Ectodermal cell (in vitro differentiated cells): ENCODE data around the gene EXD3.

Experiments
- H3K27ac ChIP-seq: 2 replicates; pipeline ENCODE4 v1.7.0; 2013; ENCODE audit warnings: mild to moderate bottlenecking, low read depth, low read length; ENCODE audit not compliant: insufficient read depth, poor library complexity, severe bottlenecking
- H3K27me3 ChIP-seq: 2 replicates; pipeline ENCODE4 v1.7.0; 2013; ENCODE audit warnings: mild to moderate bottlenecking, low read length; ENCODE audit not compliant: insufficient read depth, control insufficient read depth, poor library complexity, severe bottlenecking
- H3K36me3 ChIP-seq: one replicate; pipeline ENCODE4 v1.7.0; 2013; ENCODE audit warnings: low read length; ENCODE audit not compliant: control insufficient read depth, insufficient read depth
- H3K4me1 ChIP-seq: one replicate; pipeline ENCODE4 v1.7.0; 2013; ENCODE audit warnings: low read length; ENCODE audit not compliant: control insufficient read depth, insufficient read depth
- H3K4me3 ChIP-seq: 2 replicates; pipeline ENCODE4 v1.7.0; 2013; ENCODE audit warnings: low read depth, low read length, control low read depth; ENCODE audit not compliant: insufficient read depth
- H3K9me3 ChIP-seq: 2 replicates; pipeline ENCODE4 v1.7.0; 2013; ENCODE audit warnings: mild to moderate bottlenecking, low read length, moderate library complexity; ENCODE audit not compliant: control insufficient read depth
- WGBS, 2 experiments: methylation state at CpG; one replicate each; pipeline ENCODE4 v1.1.7; 2013; ENCODE audit warnings: missing lambda C conversion rate in 2 of 2; 5-methylcytosine and 5-hydroxymethylcytosine counted together

EXD3 gene

GRCh38 chr9:137320555-137321384, 102.2 kb downstream of the EXD3 start:
- peaks cover 5% of the 10 kb centered on the region for H3K27me3 ChIP-seq
- no peak overlapping the region for H3K4me3 ChIP-seq
- H3K9me3 ChIP-seq = no peaks in the 10 kb centered on the region
- no peak overlapping the region for H3K27ac ChIP-seq
- H3K4me1 ChIP-seq = peaks cover 15% of the 10 kb centered on the region
- H3K36me3 ChIP-seq = no peaks in the 10 kb centered on the region
- 47 to 48% methylated on average over 24 of the region's 24 CpGs for WGBS, 2 experiments

GRCh38 chr9:137319739-137320551, 103.0 kb downstream of the EXD3 start:
- Histone ChIP-seq H3K9me3 (no peaks in the 10 kb centered on the region), H3K27ac (no peak overlapping the region), H3K4me3 (no peak overlapping the region), H3K4me1 (peaks cover 23% of the 10 kb centered on the region), H3K36me3 (no peaks in the 10 kb centered on the region), H3K27me3 (peaks cover 5% of the 10 kb centered on the region)
- WGBS, 2 experiments = 93% methylated on average over 22 of the region's 22 CpGs

GRCh38 chr9:137319011-137319738, 103.8 kb downstream of the EXD3 start:
- Histone ChIP-seq H3K27ac (no peak overlapping the region), H3K36me3 (no peaks in the 10 kb centered on the region), H3K4me3 (no peak overlapping the region), H3K9me3 (no peaks in the 10 kb centered on the region), H3K4me1 (peaks cover 30% of the 10 kb centered on the region), H3K27me3 (peaks cover 5% of the 10 kb centered on the region)
- 73 to 76% methylated on average over 26 of the region's 26 CpGs for WGBS, 2 experiments

- H3K27me3 ChIP-seq = peaks cover 5% of the 10 kb centered on the region
- H3K4me1 ChIP-seq = peaks cover 36% of the 10 kb centered on the region
- 91% methylated on average over 18 of the region's 18 CpGs for WGBS, 2 experiments
- H3K9me3 ChIP-seq = no peaks in the 10 kb centered on the region
- H3K27ac ChIP-seq = no peak overlapping the region
- H3K4me3 ChIP-seq = no peak overlapping the region
- H3K36me3 ChIP-seq = no peaks in the 10 kb centered on the region
Measured at GRCh38 chr9:137318602-137319001, 104.4 kb downstream of the EXD3 start.

GRCh38 chr9:137317718-137318511, 105.0 kb downstream of the EXD3 start:
- Histone ChIP-seq H3K4me3 (no peak overlapping the region), H3K4me1 (peaks cover 36% of the 10 kb centered on the region), H3K27me3 (peaks cover 5% of the 10 kb centered on the region), H3K36me3 (no peaks in the 10 kb centered on the region), H3K27ac (no peak overlapping the region), H3K9me3 (no peaks in the 10 kb centered on the region)
- WGBS, 2 experiments = 91% methylated on average over 24 of the region's 24 CpGs

GRCh38 chr9:137317021-137317717, 105.8 kb downstream of the EXD3 start:
- H3K36me3 ChIP-seq = no peaks in the 10 kb centered on the region
- peaks cover 5% of the 10 kb centered on the region for H3K27me3 ChIP-seq
- H3K9me3 ChIP-seq = no peaks in the 10 kb centered on the region
- no peak overlapping the region for H3K27ac ChIP-seq
- WGBS, 2 experiments = 92 to 93% methylated on average over 19 of the region's 19 CpGs
- H3K4me1 ChIP-seq = peaks cover 36% of the 10 kb centered on the region
- H3K4me3 ChIP-seq = peak overlapping the region; percentile 6

- Histone ChIP-seq H3K36me3 (no peaks in the 10 kb centered on the region), H3K9me3 (no peaks in the 10 kb centered on the region), H3K27me3 (peaks cover 5% of the 10 kb centered on the region), H3K27ac (no peak overlapping the region), H3K4me1 (peaks cover 37% of the 10 kb centered on the region), H3K4me3 (peak overlapping the region; percentile 6)
- WGBS, 2 experiments = 9% methylated on average over 79 to 80 of the region's 83 CpGs
Measured at GRCh38 chr9:137316012-137316981, 106.7 kb downstream of the EXD3 start.

GRCh38 chr9:137315581-137316011, 107.4 kb downstream of the EXD3 start:
- WGBS, 2 experiments = 32 to 33% methylated on average over 16 to 17 of the region's 18 CpGs
- H3K4me3 ChIP-seq = no peak overlapping the region
- H3K36me3 ChIP-seq = no peaks in the 10 kb centered on the region
- H3K4me1 ChIP-seq = peaks cover 36% of the 10 kb centered on the region
- no peaks in the 10 kb centered on the region for H3K9me3 ChIP-seq
- H3K27me3 ChIP-seq = peaks cover 5% of the 10 kb centered on the region
- no peak overlapping the region for H3K27ac ChIP-seq
